Mesenchymal stem cell (in vitro differentiated cells and primary cell): ENCODE results near the gene MYH14.

Source experiments
- DNase-seq: peaks from one replicate; pipeline ENCODE4 v3.0.0-alpha.2; 2013
- H2AFZ ChIP-seq: one replicate; pipeline ENCODE4 v1.6.1; 2013; ENCODE audit warnings: low read depth, mild to moderate bottlenecking, control low read depth, inconsistent platforms, low read length, moderate library complexity
- H2AK5ac ChIP-seq: 2 replicates; pipeline ENCODE4 v1.6.1; 2013; ENCODE audit warnings: low read length, moderate library complexity, mild to moderate bottlenecking, inconsistent platforms; ENCODE audit not compliant: severe bottlenecking
- H2BK120ac ChIP-seq: one replicate; pipeline ENCODE4 v1.6.1; 2013; ENCODE audit warnings: low read depth, mild to moderate bottlenecking, inconsistent platforms, low read length, moderate library complexity
- H2BK12ac ChIP-seq, 2 experiments: one replicate each; pipeline ENCODE4 v1.6.1; 2013; ENCODE audit warnings: inconsistent platforms in 2 of 2, low read length in 2 of 2, mild to moderate bottlenecking in 2 of 2, moderate library complexity in 2 of 2, control low read depth in 1 of 2
- H2BK15ac ChIP-seq: one replicate; pipeline ENCODE4 v1.6.1; 2013; ENCODE audit warnings: mild to moderate bottlenecking, low read depth, inconsistent platforms; ENCODE audit not compliant: poor library complexity, severe bottlenecking
- H2BK5ac ChIP-seq: 2 replicates; pipeline ENCODE4 v1.6.1; 2013; ENCODE audit warnings: low read depth, mild to moderate bottlenecking, low read length, control low read depth, inconsistent platforms; ENCODE audit not compliant: poor library complexity, severe bottlenecking
- H3K14ac ChIP-seq, 2 experiments: one replicate each; pipeline ENCODE4 v1.6.1; 2013; ENCODE audit warnings: inconsistent platforms in 2 of 2, low read length in 2 of 2, control low read depth in 1 of 2, mild to moderate bottlenecking in 1 of 2, moderate library complexity in 1 of 2
- H3K18ac ChIP-seq, 2 experiments: one replicate each; pipeline ENCODE4 v1.6.1; 2013; ENCODE audit warnings: inconsistent platforms in 2 of 2, low read length in 2 of 2, control low read depth in 1 of 2, low read depth in 1 of 2, mild to moderate bottlenecking in 1 of 2
- H3K23ac ChIP-seq, 2 experiments: one replicate each; pipeline ENCODE4 v1.6.1; 2013; ENCODE audit warnings: inconsistent platforms in 2 of 2, low read length in 2 of 2, mild to moderate bottlenecking in 2 of 2, moderate library complexity in 2 of 2, control low read depth in 1 of 2
- H3K27ac ChIP-seq: 2 replicates; pipeline ENCODE4 v1.5.1; 2013; ENCODE audit warnings: mild to moderate bottlenecking, moderate library complexity, low read length, control low read depth, inconsistent platforms; ENCODE audit not compliant: poor library complexity, severe bottlenecking
- H3K27me3 ChIP-seq, 2 experiments: 2 replicates each; pipeline versions ENCODE4 v1.6.1 to v1.7.0; 2013; ENCODE audit warnings: low read length in 2 of 2, mild to moderate bottlenecking in 2 of 2, moderate library complexity in 2 of 2, control low read depth in 1 of 2, inconsistent platforms in 1 of 2; ENCODE audit not compliant: control insufficient read depth in 1 of 2, insufficient read depth in 1 of 2
- H3K36me3 ChIP-seq, 2 experiments: 2 replicates each; pipeline versions ENCODE4 v1.6.1 to v1.7.0; 2013; ENCODE audit warnings: low read length in 2 of 2, control low read depth in 1 of 2, inconsistent platforms in 1 of 2, low read depth in 1 of 2, mild to moderate bottlenecking in 1 of 2; ENCODE audit not compliant: insufficient read depth in 2 of 2, control insufficient read depth in 1 of 2
- H3K4ac ChIP-seq, 2 experiments: one replicate each; pipeline ENCODE4 v1.6.1; 2013; ENCODE audit warnings: inconsistent platforms in 2 of 2, low read length in 2 of 2, mild to moderate bottlenecking in 2 of 2, moderate library complexity in 2 of 2, control low read depth in 1 of 2, low read depth in 1 of 2
- H3K4me1 ChIP-seq: 2 replicates; pipeline ENCODE4 v1.6.1; 2013; ENCODE audit warnings: low read depth, low read length, control low read depth; ENCODE audit not compliant: control insufficient read depth, insufficient read depth
- H3K4me2 ChIP-seq: 2 replicates; pipeline ENCODE4 v1.6.1; 2013; ENCODE audit warnings: low read length, mild to moderate bottlenecking, inconsistent platforms; ENCODE audit not compliant: poor library complexity, severe bottlenecking
- H3K4me3 ChIP-seq, 2 experiments: 2 replicates each; pipeline versions ENCODE4 v1.5.1 to v1.7.0; 2013; ENCODE audit warnings: low read length in 2 of 2, mild to moderate bottlenecking in 2 of 2, control low read depth in 1 of 2, low read depth in 1 of 2; ENCODE audit not compliant: insufficient read depth in 1 of 2
- H3K79me1 ChIP-seq: replicated peaks from 2 replicates; pipeline ENCODE4 v1.6.1; 2013; ENCODE audit warnings: mild to moderate bottlenecking, control low read depth, low read length, inconsistent platforms; ENCODE audit not compliant: poor library complexity, severe bottlenecking
- H3K9ac ChIP-seq: 2 replicates; pipeline ENCODE4 v1.7.0; 2013; ENCODE audit warnings: mild to moderate bottlenecking, low read length, moderate library complexity
- H3K9me3 ChIP-seq: 2 replicates; pipeline ENCODE4 v1.7.0; 2013; ENCODE audit warnings: mild to moderate bottlenecking, low read length; ENCODE audit not compliant: control insufficient read depth
- H4K8ac ChIP-seq: one replicate; pipeline ENCODE4 v1.6.1; 2013; ENCODE audit warnings: inconsistent platforms, mild to moderate bottlenecking, low read length, moderate library complexity
- H4K91ac ChIP-seq: one replicate; pipeline ENCODE4 v1.6.1; 2013; ENCODE audit warnings: mild to moderate bottlenecking, low read length, inconsistent platforms
- WGBS: methylation state at CpG from one replicate; pipeline ENCODE4 v1.1.7; 2013; ENCODE audit warnings: mixed read lengths; 5-methylcytosine and 5-hydroxymethylcytosine counted together

MYH14 gene

GRCh38 chr19:50248826-50249225 is 45.4 kb downstream of the MYH14 start:
- Histone ChIP-seq H3K23ac (no peak overlapping the region), H3K4me3 (no peak overlapping the region), H3K4ac (no peak overlapping the region), H3K36me3 (no peaks in the 10 kb centered on the region), H3K4me2 (no peak overlapping the region), H3K9ac (no peak overlapping the region), H4K91ac (no peak overlapping the region), H3K79me1 (no peaks in the 10 kb centered on the region), H4K8ac (no peak overlapping the region), H2BK5ac (no peak overlapping the region), H3K4me1 (no peaks in the 10 kb centered on the region), H3K27me3 (no peaks in the 10 kb centered on the region), H2BK15ac (no peak overlapping the region), H2AK5ac (no peak overlapping the region), H3K14ac (no peak overlapping the region), H2BK120ac (no peak overlapping the region), H2BK12ac (no peak overlapping the region), H3K9me3 (peaks cover 7% of the 10 kb centered on the region), H2AFZ (no peak overlapping the region), H3K27ac (no peak overlapping the region), H3K18ac (no peak overlapping the region)
- WGBS = 93% methylated on average over 19 of the region's 19 CpGs
- DNase-seq = no peak

- Histone ChIP-seq H3K79me1 (no peaks in the 10 kb centered on the region), H2BK120ac (no peak overlapping the region), H4K8ac (no peak overlapping the region), H3K18ac (no peak overlapping the region), H2AFZ (no peak overlapping the region), H3K4me1 (no peaks in the 10 kb centered on the region), H3K9ac (no peak overlapping the region), H4K91ac (no peak overlapping the region), H2BK15ac (no peak overlapping the region), H3K27me3 (no peaks in the 10 kb centered on the region), H2AK5ac (no peak overlapping the region), H3K4ac (no peak overlapping the region), H2BK5ac (no peak overlapping the region), H3K23ac (no peak overlapping the region), H3K14ac (no peak overlapping the region), H3K36me3 (no peaks in the 10 kb centered on the region), H3K4me3 (no peak overlapping the region), H3K4me2 (no peak overlapping the region), H3K27ac (no peak overlapping the region), H2BK12ac (no peak overlapping the region), H3K9me3 (peaks cover 10% of the 10 kb centered on the region)
- no peak for DNase-seq
- 68% methylated on average over 16 of the region's 16 CpGs for WGBS
These were observed 46.2 kb downstream of the MYH14 start for GRCh38 chr19:50249636-50250035.

GRCh38 chr19:50250450-50251136 is 47.2 kb downstream of the MYH14 start:
- H3K14ac ChIP-seq = no peak overlapping the region
- H2AFZ ChIP-seq = no peak overlapping the region
- H3K79me1 ChIP-seq = no peaks in the 10 kb centered on the region
- H3K4ac ChIP-seq = no peak overlapping the region
- no peak overlapping the region for H3K4me2 ChIP-seq
- H3K23ac ChIP-seq = no peak overlapping the region
- no peak overlapping the region for H4K91ac ChIP-seq
- no peak overlapping the region for H2BK15ac ChIP-seq
- H3K9ac ChIP-seq = no peak overlapping the region
- H2AK5ac ChIP-seq = no peak overlapping the region
- WGBS = 86% methylated on average over 15 of the region's 15 CpGs
- peaks cover 10% of the 10 kb centered on the region for H3K9me3 ChIP-seq
- H3K4me3 ChIP-seq = no peak overlapping the region
- no peak overlapping the region for H2BK12ac ChIP-seq
- no peaks in the 10 kb centered on the region for H3K27me3 ChIP-seq
- no peak overlapping the region for H2BK120ac ChIP-seq
- H3K18ac ChIP-seq = no peak overlapping the region
- no peaks in the 10 kb centered on the region for H3K4me1 ChIP-seq
- no peak overlapping the region for H2BK5ac ChIP-seq
- H3K36me3 ChIP-seq = no peaks in the 10 kb centered on the region
- H4K8ac ChIP-seq = no peak overlapping the region
- H3K27ac ChIP-seq = no peak overlapping the region
- no peak for DNase-seq

- Histone ChIP-seq H3K4me1 (no peaks in the 10 kb centered on the region), H3K4ac (no peak overlapping the region), H4K91ac (no peak overlapping the region), H3K23ac (no peak overlapping the region), H3K4me3 (no peak overlapping the region), H2BK120ac (no peak overlapping the region), H2BK15ac (no peak overlapping the region), H3K79me1 (no peaks in the 10 kb centered on the region), H3K36me3 (no peaks in the 10 kb centered on the region), H2AK5ac (no peak overlapping the region), H3K18ac (no peak overlapping the region), H3K27me3 (no peaks in the 10 kb centered on the region), H2BK12ac (no peak overlapping the region), H2BK5ac (no peak overlapping the region), H4K8ac (no peak overlapping the region), H3K9me3 (peaks cover 15% of the 10 kb centered on the region), H3K27ac (no peak overlapping the region), H2AFZ (no peak overlapping the region), H3K4me2 (no peak overlapping the region), H3K14ac (no peak overlapping the region), H3K9ac (no peak overlapping the region)
- 83% methylated on average over 23 of the region's 23 CpGs for WGBS
- no peak for DNase-seq
These were observed 48.9 kb downstream of the MYH14 start for GRCh38 chr19:50252111-50252886.
